GM19043 (cell line): ENCODE data around the gene PHB1.
"Not testable (repeated sequence)": the region's sequence is repeated elsewhere in the genome, so short reads cannot be mapped to it uniquely, and the experiment has no call there.

ENCODE experiments used
- ATAC-seq: cut with Tn5 transposase; IDR thresholded peaks from one replicate; pipeline ENCODE4 v1.9.1; 2021; ENCODE audit warnings: low read depth; ENCODE audit not compliant: unreplicated experiment

The PHB1 gene

GRCh38 chr17:49439673-49440571 lies 25.2 kb upstream of the PHB1 start:
- no peak for ATAC-seq

DNA sequence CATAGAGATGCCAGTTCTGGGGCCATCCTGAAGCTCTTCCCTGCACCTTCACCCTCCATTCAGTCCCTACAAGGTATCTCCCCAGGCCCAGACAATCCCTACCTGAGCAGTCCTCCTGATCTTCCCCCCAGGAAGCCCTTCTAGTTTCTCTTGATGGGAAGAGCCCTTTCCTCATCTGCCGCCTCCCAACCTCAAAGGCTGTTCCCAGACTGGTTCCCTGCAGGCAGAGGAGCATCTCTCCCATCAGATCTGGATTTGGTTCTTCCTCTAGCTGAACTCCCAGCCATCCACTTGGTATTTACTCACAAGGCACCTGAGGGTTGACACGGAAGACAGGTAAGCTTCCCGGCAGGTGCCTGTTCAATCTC lies 24.6 kb upstream of the PHB1 start:
- no peak for ATAC-seq

- no peak for ATAC-seq
Measured at GRCh38 chr17:49438436-49439278, 24.0 kb upstream of the PHB1 start.

DNA sequence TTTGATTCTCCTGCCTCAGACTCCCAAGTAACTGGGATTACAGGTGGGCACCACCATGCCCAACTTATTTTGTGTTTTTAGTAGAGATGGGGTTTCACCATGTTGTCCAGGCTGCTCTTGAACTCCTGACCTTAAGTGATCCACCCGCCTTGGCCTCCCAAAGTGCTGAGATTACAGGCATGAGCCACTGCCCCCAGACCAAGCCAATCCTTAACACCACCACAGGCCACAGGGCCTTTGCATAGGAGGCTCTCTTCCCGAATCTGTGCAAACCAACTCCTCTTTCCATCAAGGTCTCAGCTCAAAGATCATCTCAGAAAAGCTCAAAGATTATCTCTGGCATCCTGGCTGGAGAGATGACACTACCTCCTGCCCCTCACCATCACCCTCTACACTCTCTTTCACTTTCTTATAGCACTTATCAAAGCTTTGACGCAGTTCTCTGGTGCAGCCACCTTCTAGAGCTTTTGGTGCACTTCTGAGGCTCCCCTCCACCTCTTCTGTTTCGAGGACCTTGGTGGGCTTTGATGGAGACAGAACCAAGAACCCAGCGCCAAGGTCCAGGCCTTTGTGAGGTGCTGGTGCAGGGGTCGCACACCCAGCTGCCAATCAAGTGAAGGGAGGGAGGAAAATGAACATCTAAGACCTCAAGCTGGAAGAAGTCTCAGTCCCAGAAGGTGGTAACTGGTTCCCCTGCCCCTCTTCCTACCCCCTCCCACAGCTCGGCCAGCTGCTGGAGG lies 23.2 kb upstream of the PHB1 start:
- ATAC-seq, result no peak

GRCh38 chr17:49436174-49436573 lies 21.5 kb upstream of the PHB1 start:
- no peak for ATAC-seq

DNA sequence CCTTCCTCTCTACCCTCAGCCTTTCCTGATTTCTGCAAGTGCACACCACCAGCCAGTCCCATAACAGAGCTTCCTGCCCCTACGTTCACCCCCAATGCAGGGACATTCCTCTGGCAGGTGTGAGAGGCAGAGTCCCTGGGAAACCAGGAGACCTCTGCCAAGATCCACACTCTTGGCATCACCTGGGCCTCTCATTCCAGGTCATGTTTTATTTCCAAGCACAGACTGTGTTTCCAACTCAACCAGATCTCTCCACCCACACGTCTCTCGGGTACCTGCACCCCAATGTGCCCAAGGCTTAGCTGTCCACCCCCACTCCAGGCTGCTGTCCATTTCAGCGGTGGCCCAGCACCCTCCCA lies 21.0 kb upstream of the PHB1 start:
- no peak for ATAC-seq

DNA sequence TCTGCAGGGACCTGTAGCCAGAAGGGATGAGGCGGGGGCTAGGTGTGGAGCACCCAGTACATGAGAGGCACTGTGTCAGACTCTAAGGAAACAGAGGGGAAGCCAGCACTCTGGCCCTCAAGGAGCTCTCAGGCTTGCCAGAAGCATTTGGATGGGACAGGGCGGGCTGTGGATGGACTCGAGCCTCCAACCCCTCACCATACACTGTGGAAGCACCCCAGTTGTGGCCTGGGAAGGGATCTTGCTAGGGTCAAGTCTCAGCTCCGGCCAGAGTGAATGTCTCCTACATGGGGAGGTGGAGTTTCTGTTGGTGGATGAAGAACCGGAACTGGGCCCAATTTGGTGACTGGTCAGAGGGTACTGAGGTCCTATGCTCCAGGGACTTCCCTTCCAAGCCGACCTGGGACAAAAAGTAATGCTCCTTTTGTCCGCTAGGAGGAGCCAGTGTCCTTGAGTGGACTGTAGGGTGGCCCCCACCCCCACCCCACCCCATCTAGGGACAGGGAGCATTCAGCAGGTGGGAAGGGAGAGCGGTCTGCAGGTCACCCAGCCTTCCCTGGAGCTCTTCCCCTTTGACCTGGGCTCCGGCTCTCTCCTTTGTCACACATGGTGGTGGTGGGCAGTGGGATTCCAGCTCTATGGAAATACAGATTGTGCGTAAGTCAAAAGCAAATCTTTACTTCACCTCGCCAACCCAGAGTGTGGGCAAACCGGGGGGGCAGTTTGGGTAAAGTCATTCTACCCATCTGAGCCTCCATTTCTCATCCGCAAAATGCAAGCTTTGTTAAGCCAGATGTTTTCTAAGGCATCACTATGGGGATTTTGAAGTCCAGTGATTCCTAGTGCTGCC lies 20.4 kb upstream of the PHB1 start:
- no peak for ATAC-seq

- no peak for ATAC-seq
Measured at GRCh38 chr17:49433000-49433694, 18.5 kb upstream of the PHB1 start.

- no peak for ATAC-seq
Measured at GRCh38 chr17:49431743-49432142, 17.1 kb upstream of the PHB1 start.

DNA sequence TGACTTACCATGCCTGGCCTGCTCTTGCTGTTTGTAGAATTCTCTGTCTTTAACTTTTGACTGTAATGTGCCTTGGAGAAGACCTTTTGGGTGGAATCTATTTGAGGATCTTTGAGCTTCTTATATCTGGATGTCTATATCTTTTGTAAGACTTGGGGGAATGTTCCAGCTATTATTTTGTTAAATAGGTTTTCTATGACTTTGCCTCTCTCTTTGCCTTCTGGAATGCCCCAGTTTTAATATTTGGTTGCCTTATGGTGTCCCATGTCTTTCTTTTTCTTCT lies 10.3 kb upstream of the PHB1 start:
- ATAC-seq, result no peak

DNA sequence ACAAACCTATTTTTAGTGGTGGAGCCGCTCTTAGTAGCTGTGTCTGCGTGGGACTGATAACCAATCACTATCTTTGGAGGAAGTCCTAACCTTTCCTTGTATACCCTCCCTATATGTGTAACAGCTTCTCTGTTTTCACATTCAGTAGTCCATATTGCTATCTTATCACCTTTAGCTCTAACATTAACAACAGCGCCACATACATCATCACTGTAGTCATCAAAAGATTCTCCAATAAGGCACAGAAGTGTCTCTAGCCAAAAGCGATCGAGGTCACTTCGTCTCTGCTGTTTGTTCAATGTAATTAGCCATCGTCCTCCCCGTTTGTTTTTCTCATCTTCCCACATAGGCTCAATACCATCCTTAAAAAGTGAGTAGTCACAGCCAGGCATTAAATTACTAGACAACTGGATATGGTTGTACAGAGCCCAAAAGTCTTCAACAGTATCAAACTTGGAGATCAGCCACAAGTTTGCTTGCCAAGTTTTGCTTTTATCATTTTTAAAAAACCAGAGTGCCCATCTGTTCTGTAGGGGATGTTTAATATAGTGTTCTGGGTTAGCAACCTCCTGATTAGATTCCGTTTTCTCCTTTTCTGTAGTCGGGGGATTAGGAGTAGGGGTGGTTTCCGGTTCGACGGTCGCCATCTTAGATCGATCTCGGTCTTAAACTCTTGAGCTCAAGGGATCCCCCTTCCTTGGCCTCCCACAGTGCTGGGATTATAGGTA lies 9.8 kb upstream of the PHB1 start:
- ATAC-seq, result not testable (repeated sequence)

- no peak for ATAC-seq
Measured at GRCh38 chr17:49422714-49423113, 8.0 kb upstream of the PHB1 start.

- not testable (repeated sequence) for ATAC-seq
Measured at GRCh38 chr17:49419761-49420160, 5.1 kb upstream of the PHB1 start.

- ATAC-seq, result not testable (repeated sequence)
Measured at GRCh38 chr17:49418754-49419740, 4.4 kb upstream of the PHB1 start.

- no peak for ATAC-seq
Measured at GRCh38 chr17:49414271-49414621, 436 bp downstream of the PHB1 start.

DNA sequence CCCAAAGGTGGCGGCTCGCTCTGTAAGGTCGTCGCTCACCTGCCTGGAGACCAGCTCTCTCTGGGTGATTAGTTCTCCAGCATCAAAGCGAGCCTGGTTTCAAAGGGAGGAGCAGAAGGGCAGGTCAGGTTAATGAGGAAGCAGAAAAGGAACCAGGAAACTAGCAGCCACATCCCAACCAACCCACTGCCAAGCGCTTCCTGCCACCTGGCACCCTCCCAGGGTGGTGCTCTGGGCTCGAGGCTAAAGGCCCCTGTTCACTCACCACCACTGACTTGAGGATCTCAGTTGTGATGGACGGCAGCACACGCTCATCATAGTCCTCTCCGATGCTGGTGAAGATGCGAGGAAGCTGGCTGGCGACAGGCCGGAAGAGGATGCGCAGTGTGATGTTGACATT lies 5.6 kb downstream of the PHB1 start:
- ATAC-seq, result no peak

DNA sequence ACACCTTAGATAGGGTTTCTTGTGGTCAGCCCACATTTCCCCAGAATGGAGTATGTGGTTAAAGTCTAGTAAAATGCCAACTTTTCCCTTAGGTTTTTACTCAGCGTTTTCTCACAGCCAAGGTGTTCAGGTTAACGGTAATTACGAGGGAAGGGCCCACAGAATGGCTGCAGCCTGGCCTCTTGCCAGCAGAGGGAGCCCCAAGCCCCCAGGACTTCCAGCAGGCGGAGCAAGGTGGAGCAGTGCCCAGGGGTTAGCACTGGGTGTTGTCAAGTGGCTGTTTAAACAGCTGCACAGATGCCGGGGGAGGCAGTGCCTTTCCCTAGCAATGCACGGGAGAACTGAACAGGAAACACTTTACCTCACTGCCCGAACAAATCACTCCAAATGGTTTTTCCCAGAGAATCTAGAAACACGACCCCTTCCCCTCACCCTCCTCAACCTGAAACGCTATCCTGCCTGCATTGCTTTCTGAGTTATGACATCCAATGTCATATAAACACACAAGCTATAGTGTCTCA lies 6.6 kb downstream of the PHB1 start:
- ATAC-seq, result no peak

- no peak for ATAC-seq
Measured at GRCh38 chr17:49407086-49407485, 7.6 kb downstream of the PHB1 start.
